SK-N-SH (cell line): Measurements from ENCODE around the gene SREBF2. TPM values are rescaled to one million over a fixed set of nuclear protein-coding genes. Genes with fewer than 3 reads are reported as not detected.

Source experiments
- CTCF ChIA-PET: fragments of 300-600, 350-600 bp; formaldehyde crosslinking; extraction: SDS; loops from one replicate; lab custom pipeline; 2021; lab: Yijun Ruan, JAX
- POLR2A ChIA-PET: fragments of 350-600 bp; sonication (Branson Sonifier 250); formaldehyde crosslinking; extraction: SDS; loops from one replicate; lab custom pipeline; 2020; ENCODE audit warnings: antibody characterized with exemption, inconsistent platforms; lab: Yijun Ruan, JAX
- DNase-seq: peaks from one replicate; pipeline ENCODE4 v3.0.0; 2012
- H2AFZ ChIP-seq: fragments of 200-600 bp; sonication (generic); 2 replicates; pipeline ENCODE4 v1.8.1; 2016; ENCODE audit warnings: antibody characterized with exemption, mild to moderate bottlenecking, low read depth
- H3F3A ChIP-seq: fragments of 200-600 bp; sonication (generic); replicated peaks from 2 replicates; pipeline ENCODE3; 2016; ENCODE audit warnings: antibody characterized with exemption, mild to moderate bottlenecking; ENCODE audit not compliant: insufficient read depth
- H3K27ac ChIP-seq, 2 experiments: fragments of 200-500 bp in 1 of 2; fragments of 200-600 bp in 1 of 2; sonication (Bioruptor generic) in 1 of 2; sonication (generic), shearing (Covaris generic) in 1 of 2; 2 replicates each; pipeline versions ENCODE4 v1.5.1 to v1.6.1; 2014 to 2016; ENCODE audit warnings: low read depth in 2 of 2, inconsistent platforms in 1 of 2, low read length in 1 of 2, mild to moderate bottlenecking in 1 of 2, mixed read lengths in 1 of 2
- H3K27me3 ChIP-seq: fragments of 200-600 bp; sonication (generic), shearing (Covaris generic); 2 replicates; pipeline ENCODE4 v1.6.1; 2016; ENCODE audit warnings: mixed run types; ENCODE audit not compliant: insufficient read depth
- H3K36me3 ChIP-seq, 2 experiments: fragments of 200-500 bp in 1 of 2; fragments of 200-600 bp in 1 of 2; sonication (Bioruptor generic) in 1 of 2; sonication (generic) in 1 of 2; replicated peaks in 1 of 2; 2 replicates each; pipeline versions ENCODE3 to v1.5.1; 2014 to 2016; ENCODE audit warnings: low read length in 1 of 2, mild to moderate bottlenecking in 1 of 2; ENCODE audit not compliant: insufficient read depth in 2 of 2, control insufficient read depth in 1 of 2
- H3K4me1 ChIP-seq, 2 experiments: fragments of 200-500 bp in 1 of 2; fragments of 200-600 bp in 1 of 2; sonication (Bioruptor generic) in 1 of 2; sonication (generic), shearing (Covaris generic) in 1 of 2; 2 replicates each; pipeline versions ENCODE4 v1.5.1 to v1.6.1; 2014 to 2016; ENCODE audit warnings: low read depth in 1 of 2, low read length in 1 of 2, mixed run types in 1 of 2; ENCODE audit not compliant: insufficient read depth in 2 of 2, control insufficient read depth in 1 of 2
- H3K4me2 ChIP-seq: fragments of 200-600 bp; sonication (generic), shearing (Covaris generic); 2 replicates; pipeline ENCODE4 v1.6.1; 2017; ENCODE audit warnings: mixed run types
- H3K4me3 ChIP-seq, 2 experiments: fragments of 200-500 bp in 1 of 2; fragments of 200-600 bp in 1 of 2; sonication (Bioruptor generic) in 1 of 2; sonication (generic), shearing (Covaris generic) in 1 of 2; 2 replicates each; pipeline versions ENCODE4 v1.5.1 to v1.8.1; 2014 to 2016; ENCODE audit warnings: low read depth in 2 of 2, inconsistent platforms in 1 of 2, low read length in 1 of 2, mild to moderate bottlenecking in 1 of 2, mixed read lengths in 1 of 2, moderate library complexity in 1 of 2
- H3K79me2 ChIP-seq: fragments of 200-600 bp; sonication (generic); 2 replicates; pipeline ENCODE4 v1.8.1; 2017; ENCODE audit warnings: mild to moderate bottlenecking; ENCODE audit not compliant: insufficient read depth
- H3K9ac ChIP-seq: fragments of 200-600 bp; sonication (generic); 2 replicates; pipeline ENCODE4 v1.6.1; 2017; ENCODE audit warnings: mixed run types
- H3K9me2 ChIP-seq: fragments of 200-600 bp; sonication (generic); 2 replicates; pipeline ENCODE4 v1.6.1; 2017; ENCODE audit warnings: mixed run types
- H3K9me3 ChIP-seq: fragments of 200-600 bp; sonication (generic); 2 replicates; pipeline ENCODE4 v1.6.1; 2017; ENCODE audit warnings: mixed run types, mild to moderate bottlenecking, moderate library complexity
- H4K20me1 ChIP-seq: fragments of 200-600 bp; sonication (generic); 2 replicates; pipeline ENCODE4 v1.6.1; 2017; ENCODE audit warnings: mild to moderate bottlenecking, mixed run types; ENCODE audit not compliant: insufficient read depth
- ELF1 ChIP-seq: IDR thresholded peaks from 2 replicates; pipeline ENCODE4 v1.4.0; 2012
- EZH2phosphoT487 ChIP-seq: fragments of 200-600 bp; sonication (generic); IDR thresholded peaks from 2 replicates; pipeline ENCODE4 v1.6.1; 2017; ENCODE audit warnings: low read depth, mixed run types, mild to moderate bottlenecking, antibody characterized with exemption, moderate library complexity, borderline replicate concordance
- FOSL2 ChIP-seq: IDR thresholded peaks from 2 replicates; pipeline ENCODE4 v1.4.0; 2012; ENCODE audit warnings: low read depth, mild to moderate bottlenecking, moderate library complexity, borderline replicate concordance
- FOXJ3 ChIP-seq: sonication (generic); formaldehyde crosslinking; IDR thresholded peaks from 2 replicates; pipeline ENCODE4 v1.5.1; 2020; ENCODE audit warnings: mild to moderate bottlenecking, missing genetic modification reagents
- FOXM1 ChIP-seq: IDR thresholded peaks from 2 replicates; pipeline ENCODE4 v1.4.0; 2012; ENCODE audit warnings: low read depth, mild to moderate bottlenecking
- GATA2 ChIP-seq: sonication (generic); formaldehyde crosslinking; IDR thresholded peaks from 2 replicates; pipeline ENCODE4 v1.5.0; 2020; ENCODE audit warnings: mild to moderate bottlenecking, missing genetic modification reagents
- MEF2A ChIP-seq: IDR thresholded peaks from 2 replicates; pipeline ENCODE4 v1.4.0; 2012; ENCODE audit warnings: low read depth, borderline replicate concordance
- MXI1 ChIP-seq: IDR thresholded peaks from 2 replicates; pipeline ENCODE4 v1.6.1; 2012; ENCODE audit warnings: mild to moderate bottlenecking, low read depth, low read length, improper control_type of control experiment
- NFIC ChIP-seq: IDR thresholded peaks from 2 replicates; pipeline ENCODE4 v1.4.0; 2012; ENCODE audit warnings: borderline replicate concordance
- PBX3 ChIP-seq: IDR thresholded peaks from 2 replicates; pipeline ENCODE4; 2012
- RAD21 ChIP-seq: IDR thresholded peaks from 2 replicates; pipeline ENCODE4 v1.6.1; 2012; ENCODE audit warnings: mild to moderate bottlenecking, low read length
- RCOR1 ChIP-seq: fragments of 150-350 bp; IDR thresholded peaks from 2 replicates; pipeline ENCODE4 v1.6.1; 2017; ENCODE audit warnings: antibody characterized with exemption, low read length
- RXRA ChIP-seq: IDR thresholded peaks from 2 replicates; pipeline ENCODE4 v1.4.0; 2012; ENCODE audit warnings: low read depth, mild to moderate bottlenecking, borderline replicate concordance
- SMC3 ChIP-seq: IDR thresholded peaks from 2 replicates; pipeline ENCODE4 v1.6.1; 2012; ENCODE audit warnings: low read depth, low read length, improper control_type of control experiment
- TCF12 ChIP-seq: IDR thresholded peaks from 2 replicates; pipeline ENCODE4 v1.4.0; 2012
- TEAD4 ChIP-seq: IDR thresholded peaks from 2 replicates; pipeline ENCODE4 v1.4.0; 2012; ENCODE audit warnings: mild to moderate bottlenecking, borderline replicate concordance; ENCODE audit not compliant: insufficient read depth
- USF1 ChIP-seq: IDR thresholded peaks from 2 replicates; pipeline ENCODE4 v1.4.0; 2012; ENCODE audit warnings: low read depth, borderline replicate concordance
- USF2 ChIP-seq: fragments of 150-350 bp; IDR thresholded peaks from 2 replicates; pipeline ENCODE4 v1.6.1; 2017; ENCODE audit warnings: antibody characterized with exemption, low read length, low read depth, borderline replicate concordance
- YY1 ChIP-seq: IDR thresholded peaks from 2 replicates; pipeline ENCODE4 v1.4.0; 2012; ENCODE audit warnings: low read depth, mild to moderate bottlenecking
- ZBTB33 ChIP-seq: IDR thresholded peaks from 2 replicates; pipeline ENCODE4 v1.4.0; 2012; ENCODE audit warnings: low read depth, borderline replicate concordance
- WGBS: methylation state at CpG from one replicate; pipeline ENCODE4 v1.1.6; 2017; ENCODE audit warnings: low lambda C conversion rate; 5-methylcytosine and 5-hydroxymethylcytosine counted together
- polyA plus RNA-seq, 3 experiments: library from polyadenylated mRNA; depleted of rRNA; stranded (reverse); fragments of >200 nt; gene quantifications; 2 replicates each; pipeline ENCODE4 v1.2.3, GENCODE V29; 2012

SREBF2 gene
- polyA plus RNA-seq, 1 of the 3 experiments (the other 2 are of a cell fraction), result 7.5 TPM

GRCh38 chr22:41874090-41874489 is 41.2 kb downstream of the SREBF2 start:
- Histone ChIP-seq H3K9ac (no peak overlapping the region), H4K20me1 (no peaks in the 10 kb centered on the region), H3K27me3 (no peaks in the 10 kb centered on the region), H3K4me3 (no peak overlapping the region), H3K9me2 (no peaks in the 10 kb centered on the region), H3K4me1 (peaks cover 0 to 2% of the 10 kb centered on the region in 2 experiments; a peak in 1 of 4 replicates), H3K4me2 (no peak overlapping the region), H3K9me3 (no peaks in the 10 kb centered on the region), H3K27ac (no peak overlapping the region), H3K79me2 (no peaks in the 10 kb centered on the region), H2AFZ (no peak overlapping the region), H3F3A (no peaks in the 10 kb centered on the region), H3K36me3 (no peaks in the 10 kb centered on the region)
- POLR2A ChIA-PET, result no interaction called here
- DNase-seq, result no peak
- CTCF ChIA-PET, result no interaction called here
- 100% methylated on average over 2 of the region's 2 CpGs for WGBS
- TF ChIP-seq MEF2A (no peak), FOXJ3 (CRISPR knock-in tag) (no peak), FOSL2 (no peak), EZH2phosphoT487 (no peak), RXRA (no peak), YY1 (no peak), ZBTB33 (no peak)

GRCh38 chr22:41875531-41876270 is 42.8 kb downstream of the SREBF2 start:
- Histone ChIP-seq H2AFZ (no peak overlapping the region), H3K79me2 (no peaks in the 10 kb centered on the region), H3K4me3 (no peak overlapping the region), H3K9me3 (no peaks in the 10 kb centered on the region), H4K20me1 (no peaks in the 10 kb centered on the region), H3F3A (no peaks in the 10 kb centered on the region), H3K9ac (no peak overlapping the region), H3K4me1 (peaks cover 0 to 2% of the 10 kb centered on the region in 2 experiments; a peak in 1 of 4 replicates), H3K36me3 (no peaks in the 10 kb centered on the region), H3K27me3 (no peaks in the 10 kb centered on the region), H3K4me2 (peak overlapping the region; percentile 33; the same call in 1 of the 2 replicates), H3K9me2 (no peaks in the 10 kb centered on the region), H3K27ac (peak overlapping the region; percentile 22 to 28; a peak in 1 of 4 replicates)
- POLR2A ChIA-PET, result no interaction called here
- CTCF ChIA-PET, result no interaction called here
- no peak for TF ChIP-seq RCOR1
- no peak for TF ChIP-seq FOSL2
- no peak for TF ChIP-seq NFIC
- TF ChIP-seq USF1, result no peak
- no peak for TF ChIP-seq EZH2phosphoT487
- TF ChIP-seq RAD21, result no peak
- TF ChIP-seq FOXM1, result no peak
- TF ChIP-seq PBX3, result no peak
- TF ChIP-seq GATA2, result no peak
- no peak for TF ChIP-seq TCF12
- TF ChIP-seq MXI1, result no peak
- TF ChIP-seq ELF1, result no peak
- TF ChIP-seq SMC3, result no peak
- no peak for TF ChIP-seq TEAD4
- TF ChIP-seq USF2, result no peak
- no peak for DNase-seq
- WGBS, result 55% methylated on average over 8 of the region's 10 CpGs
